Activated CD8-positive, alpha-beta memory T cell treated with anti-CD3 and anti-CD28 coated beads for 48 hours (primary cell): ENCODE results near the gene CCNE1.

Experiments used
- DNase-seq, 3 experiments: peaks; one replicate each; pipeline ENCODE4 v3.0.0-alpha.2; 2020; ENCODE audit warnings: low read depth in 2 of 3, low spot score in 2 of 3

Gene CCNE1

DNA sequence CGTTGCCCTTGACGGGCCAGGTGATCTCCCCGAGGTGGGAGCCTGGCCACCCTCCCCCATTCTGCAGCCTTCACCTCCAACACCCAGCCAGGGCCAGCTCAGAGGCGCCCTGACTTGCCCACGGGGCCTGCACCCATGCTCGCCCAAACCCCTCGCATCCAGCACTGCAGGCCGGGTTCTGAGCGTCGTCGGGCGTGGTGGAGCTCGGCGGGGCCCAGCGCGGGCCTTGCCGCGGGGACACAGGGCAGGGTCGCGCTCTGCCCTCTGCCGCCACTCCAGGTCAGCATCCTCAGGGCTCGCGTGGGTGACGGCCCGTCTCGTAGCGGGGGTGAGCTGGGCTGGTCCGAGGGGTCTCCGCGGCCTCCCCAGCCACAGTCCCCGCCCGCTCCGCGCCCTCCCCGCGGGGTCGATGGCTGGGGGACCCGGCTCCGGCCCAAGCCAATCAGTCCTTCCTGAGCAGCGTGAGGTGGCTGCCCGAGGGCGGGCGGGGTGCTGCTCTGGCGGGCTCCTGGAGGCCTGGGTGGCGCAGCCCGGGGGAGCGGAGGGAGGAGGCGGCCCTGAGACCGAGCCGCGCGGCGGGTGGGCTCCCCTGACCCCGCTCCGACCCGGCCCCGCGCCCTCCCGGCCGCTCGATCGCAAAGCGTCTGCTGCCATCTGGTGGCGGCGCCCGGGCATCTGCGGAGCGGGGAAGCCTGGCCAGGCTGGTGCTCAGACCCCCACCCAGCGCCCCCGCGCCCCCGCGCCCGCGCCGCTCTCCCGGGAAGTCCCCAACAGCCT, 61.4 kb downstream of the CCNE1 start:
- peak; percentile 31 to 61 (median 39) for DNase-seq
